NCI-H524 (cell line): ENCODE results near the gene PBX3.

Experiments
- DNase-seq, 2 experiments: peaks; one replicate each; lab custom pipeline; 2025; lab: John Stamatoyannopoulos, UW

PBX3 gene

DNA sequence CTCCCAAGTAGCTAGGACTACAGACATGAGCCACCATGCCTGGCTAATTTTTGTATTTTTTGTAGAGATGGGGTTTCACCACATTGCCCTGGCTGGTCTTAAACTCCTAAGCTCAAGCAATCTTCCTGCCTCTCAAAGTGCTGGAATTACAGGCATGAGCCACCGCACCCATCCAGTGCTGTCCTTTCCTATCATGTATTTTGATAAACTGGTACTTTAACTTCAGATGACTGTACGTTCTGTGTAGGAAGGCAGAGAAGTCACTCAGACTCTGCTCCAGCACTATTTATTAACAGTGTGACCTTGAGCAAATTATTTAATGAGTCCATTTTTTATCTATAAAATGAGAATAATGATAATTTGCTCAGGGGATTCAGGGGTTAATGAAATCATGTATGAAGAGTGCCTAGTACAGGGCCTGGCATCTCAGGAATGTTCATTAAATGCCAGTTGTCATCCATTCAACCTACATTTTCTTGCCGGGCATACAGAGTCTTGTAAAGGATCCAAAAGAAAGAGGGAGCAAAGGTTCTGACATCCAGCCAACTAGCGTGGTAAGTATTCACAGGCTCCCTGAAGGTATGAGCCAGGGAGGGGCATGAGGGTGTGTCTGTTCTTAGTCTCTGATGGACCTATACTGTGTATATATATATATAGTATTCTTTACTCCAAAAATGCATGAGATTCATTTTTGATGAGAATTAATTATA is 201.9 kb downstream of the PBX3 start:
- no peak for DNase-seq

DNA sequence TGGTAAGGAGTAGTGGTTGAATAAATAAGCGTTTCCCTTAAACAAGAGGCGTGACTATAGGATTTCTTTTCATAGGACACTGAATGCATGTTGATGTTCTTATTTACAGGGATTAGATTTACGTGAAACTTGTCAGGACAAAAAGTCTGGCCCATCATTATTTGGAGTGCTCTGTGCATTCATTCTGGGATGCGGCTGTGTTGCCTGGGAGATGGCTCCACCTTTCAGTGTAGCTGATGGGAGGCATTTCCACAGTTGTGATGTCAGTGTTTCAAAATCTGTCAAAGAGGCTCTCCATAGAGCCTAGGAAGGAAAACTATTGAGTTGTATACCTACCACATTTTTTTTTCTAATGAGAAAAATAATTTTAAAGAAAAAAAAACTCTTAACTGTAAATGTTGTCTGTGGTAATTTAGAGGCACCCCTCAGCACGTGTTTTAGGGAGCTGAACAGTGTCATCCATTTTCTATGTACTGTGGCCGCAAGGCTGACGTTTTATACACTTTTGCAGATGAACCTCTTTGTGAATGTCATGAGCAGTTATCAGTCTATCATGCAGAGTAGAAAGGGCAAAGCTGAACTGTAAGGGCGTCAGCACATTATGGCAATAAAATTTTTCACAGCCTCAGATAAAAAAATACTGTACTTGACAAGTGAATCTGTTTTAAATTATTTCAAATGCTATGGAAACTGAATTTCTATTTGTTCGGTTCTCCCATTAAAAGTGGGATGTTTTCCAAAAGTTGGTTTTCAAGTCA is 202.7 kb downstream of the PBX3 start:
- DNase-seq, result no peak

DNA sequence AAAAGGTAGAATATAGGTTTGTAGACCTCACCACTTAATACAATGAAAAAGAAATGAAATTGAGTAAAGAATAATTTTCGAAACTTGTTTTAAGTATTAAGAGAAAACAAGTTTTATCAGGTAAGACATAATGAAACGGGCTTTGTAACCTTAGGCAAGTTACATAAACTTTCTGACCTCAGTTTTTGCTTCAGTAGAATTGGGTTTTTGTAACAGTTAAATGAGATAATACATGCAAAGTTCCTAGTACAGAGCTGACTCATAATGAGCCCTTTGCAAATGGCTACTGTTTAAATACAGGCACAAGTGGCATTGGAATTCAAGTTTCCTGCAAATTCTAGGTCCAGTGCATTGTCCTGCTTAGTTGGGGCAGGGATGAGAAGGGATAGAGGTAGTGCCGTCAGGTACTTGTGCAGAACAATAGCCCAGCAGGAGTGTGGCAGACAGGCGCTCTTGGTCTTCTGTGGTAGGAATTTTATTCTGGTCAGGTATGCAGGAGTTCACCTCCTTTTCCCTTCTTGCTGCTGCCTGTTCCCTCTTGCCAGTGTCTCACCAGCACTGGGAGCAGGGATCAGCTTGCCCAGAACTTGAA is 203.8 kb downstream of the PBX3 start:
- no peak for DNase-seq

DNA sequence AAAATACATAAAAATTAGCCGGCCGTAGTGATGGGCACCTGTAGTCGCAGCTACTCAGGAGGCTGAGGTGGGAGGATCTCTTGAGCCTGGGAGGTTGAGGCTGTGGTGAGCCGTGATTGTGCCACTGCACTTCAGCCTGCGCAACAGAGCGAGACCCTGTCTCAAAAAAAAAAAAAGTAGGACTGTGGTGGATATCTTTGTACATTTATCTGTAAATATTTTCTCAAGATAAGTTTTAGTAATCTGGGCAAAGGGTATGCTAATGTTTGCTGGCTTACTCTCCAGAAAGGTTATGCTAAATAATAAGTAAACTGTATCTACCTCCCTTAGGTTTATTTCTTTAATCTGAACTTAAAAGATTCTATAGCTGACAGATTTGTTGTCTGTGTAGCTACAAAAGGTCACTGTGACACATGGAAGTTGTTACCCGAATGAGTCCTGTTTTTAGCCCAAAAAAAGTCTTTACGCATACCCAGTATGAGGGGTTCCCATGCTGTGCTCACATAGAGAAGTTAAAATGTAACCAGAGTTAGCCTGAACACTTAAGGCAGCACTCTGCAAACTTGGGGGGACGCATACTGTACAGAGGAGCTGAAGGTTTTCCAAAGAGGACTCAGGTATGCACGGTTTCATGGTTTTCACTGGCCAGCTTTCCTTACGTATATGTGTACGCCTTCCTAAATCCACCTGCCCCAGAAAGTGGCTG is 206.3 kb downstream of the PBX3 start:
- DNase-seq, result no peak

DNA sequence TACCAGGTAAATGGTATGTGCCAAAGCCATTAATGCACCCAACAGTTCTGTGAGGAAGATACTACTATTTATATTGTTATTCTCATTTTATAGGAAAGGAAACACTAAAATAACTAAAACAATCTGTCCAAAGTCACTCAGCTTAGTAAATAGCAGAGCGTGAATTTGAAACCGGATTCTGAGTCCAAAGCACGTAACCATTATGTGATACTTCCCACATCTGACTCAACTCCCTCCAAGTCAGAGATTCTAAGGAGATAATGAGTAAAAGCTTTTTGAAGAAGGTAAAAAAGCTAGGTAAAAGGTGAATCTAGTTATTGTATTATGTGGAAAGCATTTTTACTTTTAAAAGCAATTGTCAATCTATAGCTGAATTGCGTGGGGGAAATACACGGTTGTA is 208.9 kb downstream of the PBX3 start:
- no peak for DNase-seq

DNA sequence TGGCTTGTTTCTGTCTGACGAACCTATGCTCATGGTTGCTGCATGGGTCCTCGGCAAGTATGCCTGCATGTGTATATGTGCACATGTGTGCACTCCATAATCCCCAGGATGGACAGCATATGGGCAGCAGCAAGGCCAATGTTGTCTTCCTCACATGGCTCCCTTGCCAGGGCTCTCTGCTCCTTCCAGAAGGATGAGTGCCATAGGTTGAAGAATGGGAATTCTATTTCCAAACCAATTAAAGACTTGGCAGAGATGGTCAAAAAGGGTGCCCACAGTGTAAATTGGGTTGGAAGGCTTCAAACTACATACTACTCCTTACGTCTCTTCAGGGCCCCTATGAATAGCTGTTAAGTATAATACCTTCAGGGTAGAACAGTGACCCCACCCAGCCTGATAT is 212.1 kb downstream of the PBX3 start:
- peak in 1 of 2 experiments; percentile 23 for DNase-seq

DNA sequence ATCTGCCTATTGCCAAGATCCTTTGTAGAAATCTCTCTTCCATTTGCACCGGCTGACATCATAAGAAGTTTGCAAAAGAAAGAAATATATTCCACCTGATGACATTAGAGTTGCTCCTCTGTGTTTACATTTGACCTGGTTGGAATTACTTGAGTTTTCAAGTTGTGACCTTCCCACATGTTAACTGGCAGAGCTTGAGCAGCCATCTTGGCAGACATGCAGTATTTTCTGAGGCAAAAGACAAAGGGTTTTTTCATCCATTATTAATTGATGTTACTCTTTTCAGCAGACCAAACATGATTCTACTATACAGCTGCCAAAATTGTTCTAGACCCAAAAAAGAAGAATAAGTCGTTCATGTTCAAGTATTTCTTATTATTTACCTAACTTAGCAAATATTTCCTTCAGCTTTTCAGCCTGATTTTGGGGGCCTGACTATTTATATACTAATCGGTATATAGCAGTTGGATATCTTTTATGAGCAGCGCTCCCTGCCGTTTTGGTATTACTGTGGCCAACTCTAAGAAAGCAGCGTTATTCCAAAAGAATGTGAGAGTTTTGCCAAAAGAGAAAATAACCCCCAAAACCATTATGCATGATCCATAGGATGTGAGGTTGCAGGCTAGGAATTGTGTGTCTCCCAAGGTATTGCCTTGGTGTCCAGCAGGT is 212.9 kb downstream of the PBX3 start:
- no peak for DNase-seq

DNA sequence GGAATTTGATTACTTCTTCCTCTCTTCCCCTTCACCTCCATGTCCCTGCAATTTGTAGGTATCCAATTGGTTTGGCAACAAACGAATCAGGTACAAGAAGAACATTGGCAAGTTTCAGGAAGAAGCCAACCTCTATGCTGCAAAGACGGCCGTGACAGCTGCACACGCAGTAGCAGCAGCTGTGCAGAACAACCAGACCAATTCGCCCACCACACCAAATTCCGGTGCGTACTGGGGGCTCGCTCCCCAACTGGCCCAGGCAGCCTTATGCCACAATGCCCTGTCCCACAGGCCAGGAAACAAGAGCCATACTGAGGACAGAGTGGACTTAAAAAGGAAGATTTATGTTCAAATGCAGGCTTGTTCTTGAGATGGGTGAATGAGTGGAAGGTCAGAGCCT is 213.5 kb downstream of the PBX3 start:
- DNase-seq, result no peak

DNA sequence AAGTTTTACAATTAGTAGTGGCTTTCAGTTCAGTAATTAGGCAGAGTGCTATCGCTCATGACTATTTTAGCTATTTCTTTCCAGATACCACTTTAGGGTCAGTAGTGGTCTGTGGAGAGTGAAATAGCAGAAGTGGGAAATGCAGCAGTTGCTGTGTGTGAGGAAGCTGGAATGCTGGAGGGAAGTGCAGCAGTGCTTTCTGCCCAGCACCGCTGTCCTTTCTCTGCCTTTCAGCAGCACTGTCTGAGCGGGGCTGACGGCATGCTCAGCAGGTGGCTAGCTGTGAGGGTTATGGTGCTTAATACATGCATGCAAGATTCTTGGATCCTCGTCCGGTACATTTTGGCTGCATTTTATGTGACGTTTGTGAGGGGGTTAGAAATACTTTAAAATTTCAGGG is 213.9 kb downstream of the PBX3 start:
- no peak for DNase-seq

DNA sequence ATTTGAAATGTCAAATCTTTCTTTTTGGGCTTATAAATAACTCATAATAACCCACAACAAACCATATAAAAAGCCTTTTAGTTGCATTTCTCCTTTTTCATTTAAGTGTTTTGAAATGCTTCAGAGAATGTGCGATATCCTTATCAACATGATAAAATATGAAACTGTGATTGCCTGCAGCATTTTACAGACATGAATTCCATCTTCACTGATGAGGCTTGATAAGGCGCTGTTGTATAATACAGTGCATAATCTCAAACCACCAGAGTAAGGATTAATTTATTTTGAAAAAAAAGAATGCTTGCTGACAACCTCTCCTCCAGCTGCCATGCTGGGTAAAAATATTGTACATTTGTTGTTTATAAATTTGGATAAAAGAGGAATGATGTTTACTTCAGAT is 216.8 kb downstream of the PBX3 start:
- no peak for DNase-seq

DNA sequence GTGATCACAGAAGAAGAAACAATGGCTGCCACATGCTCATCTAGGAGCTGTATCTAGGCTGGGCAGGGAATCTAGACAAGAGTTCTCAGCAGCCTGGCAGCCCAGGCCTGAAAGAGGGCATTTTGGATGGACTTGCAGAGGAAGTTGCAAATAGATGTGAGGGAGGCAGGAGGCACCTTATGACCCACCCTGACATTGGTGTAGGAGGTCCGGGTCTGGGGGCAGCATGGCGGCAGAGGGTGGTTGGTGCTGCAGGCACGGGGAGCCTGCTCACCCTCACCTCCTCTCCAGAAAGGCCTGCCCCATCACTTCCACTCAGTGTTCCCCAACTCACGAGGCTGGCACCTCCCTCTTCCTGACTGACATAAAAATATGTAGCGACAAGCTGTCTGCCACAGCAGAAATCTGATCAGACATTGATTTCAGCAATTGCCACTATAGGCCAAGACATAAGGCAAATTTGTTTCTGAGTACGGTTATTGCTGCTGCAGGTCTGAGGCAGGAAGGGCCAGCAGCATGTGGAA is 217.6 kb downstream of the PBX3 start:
- peak in 1 of 2 experiments; percentile 47 for DNase-seq

DNA sequence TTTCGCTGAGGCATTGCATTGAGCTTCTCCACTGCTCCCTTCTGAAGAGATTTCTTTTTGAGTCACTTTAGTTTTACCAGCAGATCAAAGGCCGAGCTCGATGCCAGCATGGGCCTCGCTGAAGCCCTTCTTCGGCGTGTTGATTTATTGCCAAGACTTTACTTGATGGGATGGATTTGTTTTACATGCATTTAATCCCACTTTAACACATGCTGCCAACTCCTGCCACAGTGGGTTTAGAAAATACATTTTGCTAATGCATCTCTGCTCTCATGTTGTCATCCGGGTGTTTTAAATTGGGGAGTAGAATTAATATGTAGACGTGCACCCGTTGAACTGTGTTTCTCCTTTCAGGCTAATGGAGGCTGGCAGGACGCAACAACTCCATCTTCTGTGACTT is 218.3 kb downstream of the PBX3 start:
- DNase-seq, result peak; percentile 89 to 97

DNA sequence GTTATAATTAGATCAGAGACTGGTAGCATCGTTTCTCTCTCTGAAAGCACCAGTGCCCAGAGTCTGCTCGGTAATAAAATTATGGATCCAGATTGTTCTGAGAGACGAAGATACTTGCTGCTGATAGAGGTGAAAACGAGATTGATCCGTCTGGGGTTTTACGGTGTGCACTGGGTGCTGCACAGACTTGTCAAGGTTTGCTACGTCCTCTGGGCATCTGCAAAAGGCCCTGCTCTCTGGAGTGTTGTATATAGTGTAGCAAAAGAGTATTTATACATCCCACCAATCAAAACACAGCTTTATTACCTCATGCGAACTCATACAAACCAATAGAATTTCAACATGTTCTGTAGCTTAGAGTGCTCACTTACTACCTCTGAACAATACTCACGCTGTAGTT is 219.3 kb downstream of the PBX3 start:
- peak; percentile 13 to 68 for DNase-seq

DNA sequence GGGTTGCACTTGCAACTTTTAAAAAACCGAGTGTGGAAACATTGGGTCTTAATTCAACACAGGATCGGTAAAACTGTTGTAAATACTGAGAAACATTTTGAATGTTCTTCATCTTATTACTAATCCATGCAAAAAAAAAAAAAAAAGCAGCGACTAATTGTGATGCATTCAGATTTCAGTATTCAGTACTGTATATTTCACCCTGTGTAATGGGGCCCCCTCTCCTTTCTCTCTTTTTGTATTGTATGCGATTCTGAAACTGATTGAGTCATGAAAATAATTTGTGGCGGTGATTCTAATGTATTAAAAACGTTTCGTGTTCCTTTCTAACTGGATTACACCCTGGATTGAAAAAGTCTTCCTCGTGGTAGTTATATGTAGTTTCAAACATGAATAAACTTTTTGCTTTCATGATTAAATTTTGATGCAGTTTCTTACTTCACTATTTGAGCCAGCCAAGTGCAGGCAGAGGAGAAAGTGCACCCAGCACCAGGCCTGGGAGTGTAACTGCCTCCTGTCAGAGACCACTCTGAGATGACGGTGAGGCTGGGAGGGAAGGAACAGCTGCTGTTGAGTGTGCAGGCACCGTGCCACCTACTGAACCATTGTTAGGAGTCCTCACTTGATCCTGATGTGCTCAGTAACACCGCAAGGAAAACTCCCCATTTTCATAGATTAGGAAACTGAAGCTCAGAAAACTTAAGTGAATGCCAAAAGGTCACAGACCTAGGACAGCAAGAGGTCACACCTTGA is 220.0 kb downstream of the PBX3 start:
- DNase-seq, result peak; percentile 88 to 92

DNA sequence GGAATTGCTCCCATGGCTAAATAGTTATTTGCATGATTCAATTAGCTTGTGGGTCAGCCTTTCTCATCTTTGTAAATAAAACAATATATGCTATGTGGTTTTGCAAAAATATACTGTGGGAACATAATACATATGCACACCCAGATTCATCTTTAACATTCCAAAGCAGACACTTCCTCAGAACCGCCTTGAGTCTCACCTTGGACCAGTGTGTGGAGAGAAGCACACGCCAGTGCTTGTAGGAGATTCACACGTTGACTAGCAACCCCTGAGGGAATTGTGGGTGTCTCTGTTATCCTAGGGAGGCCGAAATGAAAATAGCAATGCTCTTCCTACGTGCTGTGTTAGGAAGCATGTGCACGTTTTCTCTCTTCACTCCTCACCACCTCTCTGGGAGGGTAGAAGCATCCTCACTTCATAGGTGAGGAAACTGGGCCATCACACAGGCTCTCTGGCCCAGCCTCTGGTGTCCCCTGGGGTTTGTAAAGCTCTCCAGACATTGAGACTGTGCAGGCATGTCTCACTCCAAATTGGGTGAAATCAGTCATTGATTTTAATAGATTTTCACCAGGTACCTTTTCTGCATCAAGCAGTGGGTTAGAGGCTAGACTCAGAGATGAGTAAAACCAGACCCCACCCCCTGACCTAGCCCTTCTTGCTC is 221.7 kb downstream of the PBX3 start:
- DNase-seq, result no peak

DNA sequence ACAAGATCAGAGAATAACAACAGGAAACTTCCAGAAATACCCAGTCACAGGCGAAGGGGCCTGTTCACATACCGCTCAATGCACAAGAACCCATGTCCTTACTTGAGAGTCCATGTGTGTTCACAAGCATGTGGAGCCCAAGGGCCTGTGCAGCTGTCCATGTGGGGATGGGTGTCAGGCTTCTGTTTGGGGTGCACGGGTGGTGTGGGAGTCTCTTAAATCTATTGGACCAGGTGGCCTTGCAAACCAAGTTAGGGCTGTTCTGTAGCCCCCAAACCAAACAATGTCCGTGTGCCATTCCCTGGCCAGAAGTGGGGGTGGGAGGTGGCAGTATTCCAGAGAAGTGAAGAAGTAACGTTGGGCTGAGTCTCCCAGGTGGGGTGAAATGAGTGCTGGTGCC is 222.3 kb downstream of the PBX3 start:
- no peak for DNase-seq

DNA sequence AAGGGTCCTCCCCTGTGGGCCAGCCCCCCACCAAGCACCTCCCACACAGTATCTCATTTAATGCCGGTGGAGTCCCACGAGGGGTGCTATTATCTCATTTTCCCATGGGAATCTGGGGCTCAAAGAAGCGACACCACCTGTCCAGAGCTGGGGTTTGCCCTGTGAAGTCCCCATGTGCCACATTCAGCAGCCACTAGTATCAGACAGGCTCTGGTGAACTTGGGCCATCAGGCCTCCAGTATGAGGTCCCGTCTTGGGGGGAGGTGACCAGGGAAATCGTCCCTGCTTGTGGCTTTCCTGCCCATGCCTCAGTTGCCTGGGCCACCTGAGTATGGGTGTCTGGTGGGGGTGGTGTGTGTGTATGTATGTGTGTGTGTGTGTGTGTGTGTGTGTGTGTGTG is 222.7 kb downstream of the PBX3 start:
- no peak for DNase-seq

DNA sequence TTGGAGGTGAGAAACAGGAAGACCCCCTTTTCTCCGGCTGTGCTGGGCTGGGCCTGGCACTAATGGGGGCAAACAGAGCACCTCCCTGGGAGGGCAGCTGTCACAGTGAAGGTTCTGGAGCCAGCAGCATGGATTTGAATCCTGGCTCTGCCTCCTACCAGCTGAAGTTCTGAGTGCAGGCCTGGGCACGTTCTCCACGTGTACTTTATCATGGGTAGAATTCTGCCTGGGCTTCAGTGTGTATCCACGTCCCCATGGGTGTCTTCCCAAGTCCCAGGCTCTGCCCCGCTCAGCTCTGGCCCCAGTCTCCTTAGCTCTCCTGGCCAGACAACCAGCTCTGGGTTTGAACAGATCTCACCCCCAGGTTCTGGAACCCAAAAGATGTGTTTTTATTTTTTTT is 223.2 kb downstream of the PBX3 start:
- no peak for DNase-seq

DNA sequence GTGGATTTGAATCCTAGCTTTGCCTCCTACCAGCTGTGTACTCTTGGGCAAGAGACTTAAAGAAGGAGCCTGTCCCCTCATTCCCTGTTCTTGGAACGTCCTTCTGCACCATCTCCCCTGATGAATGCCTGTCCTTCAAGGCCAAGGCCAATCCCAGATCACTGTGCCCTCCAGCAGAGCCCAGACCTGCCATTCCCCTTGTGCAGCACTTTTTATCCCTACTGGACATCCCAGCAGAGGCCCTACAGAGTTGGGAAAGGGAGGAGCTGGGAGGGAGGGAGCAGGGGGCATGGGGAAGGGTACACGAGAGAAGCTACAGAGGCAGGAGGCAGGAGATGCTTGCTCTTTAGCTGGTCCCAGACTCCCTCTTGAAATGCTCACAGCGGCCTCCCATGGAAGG is 223.9 kb downstream of the PBX3 start:
- DNase-seq, result no peak

DNA sequence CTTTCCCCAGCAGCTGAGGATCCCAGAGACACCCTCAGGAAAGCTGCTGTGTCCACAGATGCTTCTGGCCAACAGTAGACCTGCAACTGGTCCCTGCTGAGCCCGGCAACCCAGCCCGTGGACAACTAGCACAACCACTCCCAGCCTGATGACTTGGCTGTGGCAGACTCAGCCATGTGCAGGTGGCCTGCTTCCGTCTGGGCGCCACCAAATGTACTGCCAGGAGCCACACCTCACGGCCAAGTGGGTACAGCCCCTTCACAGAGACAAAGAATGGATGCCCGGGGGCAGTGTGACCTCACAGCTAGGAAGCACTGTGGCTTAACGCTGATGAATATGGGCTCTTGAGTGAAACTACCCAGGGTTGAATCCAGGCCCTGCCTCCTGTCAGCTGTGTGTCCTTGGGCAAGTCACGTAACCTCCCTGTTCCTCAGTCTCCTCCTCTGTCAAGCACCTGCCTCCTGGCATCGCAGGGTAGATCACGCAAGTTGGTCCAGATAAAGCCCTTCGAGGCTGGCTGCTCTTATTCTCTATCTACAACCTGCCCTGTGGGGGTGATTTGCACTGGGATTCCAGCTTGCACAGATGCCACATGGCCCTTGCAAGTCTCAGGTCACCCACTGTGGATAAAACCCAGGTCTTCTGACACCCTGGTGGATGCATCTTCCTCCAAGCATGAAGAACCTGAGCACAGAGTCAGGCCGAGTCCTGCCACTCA is 225.0 kb downstream of the PBX3 start:
- DNase-seq, result no peak
